Activated CD8-positive, alpha-beta T cell treated with anti-CD3 and anti-CD28 coated beads, Interleukin-2, amount 10 ng/mL, durations not matched to agents 7 days and 5 days (primary cell): ENCODE data around the gene TIA1. TPM values are rescaled to one million over a fixed set of nuclear protein-coding genes. Genes with fewer than 3 reads are reported as not detected.
"Not testable (repeated sequence)": the region's sequence is repeated elsewhere in the genome, so short reads cannot be mapped to it uniquely, and the experiment has no call there.

Experiments
- ATAC-seq: fragments of 150-1000 bp; cut with Tn5 transposase; one replicate; pipeline ENCODE4 v1.10.0; 2021; ENCODE audit warnings: moderate library complexity
- CTCF ChIA-PET: fragments of 350-600 bp; sonication (Branson Sonifier 250); formaldehyde crosslinking; loops from one replicate; lab custom pipeline; 2021; ENCODE audit warnings: antibody characterized with exemption; lab: Charles Lee
- POLR2A ChIA-PET: fragments of 350-600 bp; sonication (Branson Sonifier 250); formaldehyde crosslinking; loops from one replicate; lab custom pipeline; 2021; ENCODE audit warnings: antibody characterized with exemption; lab: Charles Lee
- DNase-seq: peaks from one replicate; pipeline ENCODE4 v3.0.0-alpha.2; 2020
- H3K27ac Mint-ChIP-seq: one replicate; pipeline ENCODE4 v1.8.0; 2021; ENCODE audit warnings: mild to moderate bottlenecking, mixed read lengths
- H3K27me3 Mint-ChIP-seq: one replicate; pipeline ENCODE4 v1.8.0; 2021; ENCODE audit warnings: low read depth, mixed read lengths
- H3K36me3 Mint-ChIP-seq: one replicate; pipeline ENCODE4 v1.8.0; 2021; ENCODE audit warnings: low read depth, mixed read lengths
- H3K4me1 Mint-ChIP-seq: one replicate; pipeline ENCODE4 v1.8.0; 2021; ENCODE audit warnings: low read depth, mixed read lengths
- H3K4me3 Mint-ChIP-seq: one replicate; pipeline ENCODE4 v1.8.0; 2021; ENCODE audit warnings: mild to moderate bottlenecking, mixed read lengths
- H3K9me3 Mint-ChIP-seq: one replicate; pipeline ENCODE4 v1.8.0; 2022; ENCODE audit warnings: mixed read lengths; ENCODE audit not compliant: insufficient read depth
- total RNA-seq, 2 experiments: library from RNA; stranded (reverse); gene quantifications; one replicate each; pipeline ENCODE4 v1.2.3, GENCODE V29; 2021

The TIA1 gene, protein sequence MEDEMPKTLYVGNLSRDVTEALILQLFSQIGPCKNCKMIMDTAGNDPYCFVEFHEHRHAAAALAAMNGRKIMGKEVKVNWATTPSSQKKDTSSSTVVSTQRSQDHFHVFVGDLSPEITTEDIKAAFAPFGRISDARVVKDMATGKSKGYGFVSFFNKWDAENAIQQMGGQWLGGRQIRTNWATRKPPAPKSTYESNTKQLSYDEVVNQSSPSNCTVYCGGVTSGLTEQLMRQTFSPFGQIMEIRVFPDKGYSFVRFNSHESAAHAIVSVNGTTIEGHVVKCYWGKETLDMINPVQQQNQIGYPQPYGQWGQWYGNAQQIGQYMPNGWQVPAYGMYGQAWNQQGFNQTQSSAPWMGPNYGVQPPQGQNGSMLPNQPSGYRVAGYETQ
- 100 to 1,000 TPM; 119 to 125 TPM for total RNA-seq

DNA sequence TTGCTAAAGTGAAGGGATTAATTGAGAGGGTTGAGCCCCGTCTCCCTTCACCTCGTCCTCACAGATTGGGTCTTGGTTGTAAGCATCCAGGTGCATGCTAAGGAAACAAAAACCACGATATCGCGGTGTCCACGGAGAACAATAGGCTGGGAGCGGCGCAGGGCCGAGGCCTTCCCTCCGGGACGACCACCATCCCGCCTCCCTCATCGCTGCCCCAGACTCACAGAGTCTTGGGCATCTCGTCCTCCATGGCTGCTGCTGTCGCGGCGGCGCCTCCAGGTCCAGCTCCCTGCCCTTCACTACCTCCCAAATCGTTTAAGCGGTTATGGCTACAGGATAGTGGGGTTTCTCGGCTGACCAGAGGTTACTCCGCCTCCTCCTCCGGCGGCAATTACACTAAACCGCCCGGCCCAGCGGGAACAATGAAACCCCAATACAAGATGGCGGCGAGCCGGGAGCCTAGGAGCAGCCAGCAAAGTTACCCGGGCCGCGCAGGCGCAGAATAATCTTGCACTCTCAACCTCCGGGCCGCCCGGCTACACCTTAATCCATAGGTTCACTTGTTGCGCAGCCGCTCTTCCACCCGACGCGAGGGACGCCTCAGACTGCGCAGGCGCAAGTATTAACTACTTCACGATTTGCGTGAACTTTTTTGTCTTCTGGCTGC, at the start of gene TIA1:
TSS of gene TIA1 (minus strand) at position 448 of the 667 bp plus-strand sequence. CDS start at position 250, 198 bp downstream.
- Mint-ChIP-seq H3K27me3 (no peaks in the 10 kb centered on the region), H3K4me3 (peak within 1 kb of the TSS; percentile 99), H3K4me1 (peaks cover 36% of the 10 kb centered on the region), H3K36me3 (peaks cover 35% of the 10 kb centered on the region), H3K27ac (peak within 1 kb of the TSS; percentile 98), H3K9me3 (no peaks in the 10 kb centered on the region)
- POLR2A ChIA-PET, result interaction anchor here (0.5 to 4.3 kb wide), 4 partner anchors 10 to 57 kb away, joined by 3 to 35 read pairs (median 17); partner anchors contain the start of genes C2orf42, PCYOX1 and SNRPG
- DNase-seq, result peak; percentile 99
- peak; percentile 99 for ATAC-seq
- CTCF ChIA-PET, result interaction anchor here (0.7 to 0.9 kb wide), 2 partner anchors 45 to 53 kb away, joined by 4 read pairs; partner anchors contain the start of genes FAM136A and SNRPG

DNA sequence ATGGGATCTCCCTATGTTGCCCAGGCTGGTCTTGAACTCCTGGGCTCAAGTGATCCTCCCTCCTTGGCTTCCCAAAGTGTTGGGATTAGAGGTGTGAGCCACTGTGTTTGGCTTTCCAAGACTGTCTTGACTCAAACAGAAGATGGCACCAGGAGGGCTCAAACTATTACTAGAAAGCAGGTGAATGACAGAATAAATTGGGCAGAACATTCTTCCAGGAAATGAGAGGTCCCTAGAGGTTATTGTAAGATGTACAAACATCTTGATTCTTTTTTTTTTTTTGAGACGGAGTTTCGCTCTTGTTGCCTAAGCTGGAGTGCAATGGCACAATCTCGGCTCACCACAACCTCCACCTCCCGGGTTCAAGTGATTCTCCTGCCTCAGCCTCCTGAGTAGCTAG, 49.4 kb upstream of the TIA1 start:
- H3K9me3 Mint-ChIP-seq, H3K27ac Mint-ChIP-seq, POLR2A ChIA-PET, ATAC-seq, H3K4me3 Mint-ChIP-seq, H3K27me3 Mint-ChIP-seq, DNase-seq: not testable (repeated sequence)
- peaks cover 43% of the 10 kb centered on the region for H3K4me1 Mint-ChIP-seq
- CTCF ChIA-PET, result interaction anchor here (0.7 to 1.9 kb wide), 2 partner anchors 347 to 385 kb away, joined by 4 to 5 read pairs; no protein-coding TSS in a partner anchor
- H3K36me3 Mint-ChIP-seq, result peaks cover 53% of the 10 kb centered on the region

DNA sequence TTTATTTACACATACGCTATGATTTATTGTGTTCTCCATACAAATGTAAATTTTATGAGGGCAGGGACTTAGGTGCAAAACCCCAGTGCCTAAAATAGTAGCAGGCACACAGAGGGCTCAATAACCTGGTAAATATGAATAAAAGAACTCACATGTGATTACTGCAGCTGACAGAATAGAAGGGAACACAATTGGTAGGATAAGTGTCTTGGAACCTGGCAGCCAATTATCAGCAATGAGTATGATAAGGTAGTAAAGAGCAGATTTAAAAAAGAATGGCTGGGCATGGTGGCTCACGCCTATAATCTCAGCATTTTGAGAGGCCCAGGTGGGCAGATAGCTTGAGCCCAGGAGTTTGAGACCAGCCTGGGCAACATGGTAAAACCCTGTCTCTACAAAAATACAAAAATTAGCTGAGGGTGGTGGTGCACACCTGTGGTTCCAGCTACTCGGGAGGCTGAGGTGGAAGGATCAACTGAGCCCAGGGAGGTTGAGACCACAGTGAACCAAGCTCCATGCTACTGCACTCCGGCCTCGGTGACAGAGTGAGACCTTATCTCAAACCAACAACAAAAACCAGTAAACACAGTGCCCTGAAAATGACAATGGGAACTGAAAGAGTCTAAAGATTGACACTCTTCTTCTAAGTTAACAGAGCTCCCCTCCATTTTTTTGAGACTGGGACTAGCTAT, 35.2 kb upstream of the TIA1 start:
- Mint-ChIP-seq H3K27me3 (no peaks in the 10 kb centered on the region), H3K4me3 (no peak overlapping the region), H3K4me1 (peaks cover 23% of the 10 kb centered on the region), H3K9me3 (no peaks in the 10 kb centered on the region), H3K36me3 (peaks cover 83% of the 10 kb centered on the region), H3K27ac (peak overlapping the region; percentile 25)
- ATAC-seq (no peak), DNase-seq (no peak)
- CTCF ChIA-PET, result interaction anchor here (1.2 to 2.8 kb wide), 4 partner anchors 10 to 18 kb away, joined by 3 to 7 read pairs (median 4); partner anchors contain the start of genes FAM136A and SNRPG
- POLR2A ChIA-PET, result interaction anchor here (0.6 to 2.4 kb wide), 5 partner anchors 10 to 639 kb away, joined by 3 to 16 read pairs (median 3); partner anchors contain the start of gene SNRPG

DNA sequence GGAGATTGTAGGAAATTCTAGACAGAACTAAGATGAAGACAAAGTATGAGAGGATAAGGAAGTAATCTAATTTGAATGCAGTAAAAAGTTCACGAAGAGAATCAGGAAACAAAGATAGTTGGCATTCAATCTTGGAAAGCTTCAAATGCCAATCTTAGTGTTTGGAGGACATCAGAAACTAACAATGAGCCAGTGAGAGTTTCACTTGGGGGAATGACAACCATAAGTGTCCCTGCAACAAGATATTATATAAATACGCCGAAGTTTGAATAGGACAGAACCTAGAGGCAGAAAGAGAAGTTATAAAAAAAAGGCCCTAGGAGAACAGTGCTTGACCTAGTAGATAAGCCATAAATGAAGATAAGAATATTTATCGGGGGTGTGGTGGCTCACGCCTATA, 34.0 kb upstream of the TIA1 start:
- Mint-ChIP-seq H3K36me3 (peaks cover 83% of the 10 kb centered on the region), H3K4me3 (no peak overlapping the region), H3K27ac (no peak overlapping the region), H3K27me3 (no peaks in the 10 kb centered on the region), H3K9me3 (no peaks in the 10 kb centered on the region), H3K4me1 (peaks cover 18% of the 10 kb centered on the region)
- ATAC-seq (no peak), DNase-seq (no peak)
- ChIA-PET POLR2A (no interaction called here), CTCF (no interaction called here)

GRCh38 chr2:70280242-70280798, 31.9 kb upstream of the TIA1 start:
- no peaks in the 10 kb centered on the region for H3K27me3 Mint-ChIP-seq
- ChIA-PET POLR2A (interaction anchor here (0.6 kb wide), 1 partner anchor 11 kb away, joined by 3 read pairs; no protein-coding TSS in a partner anchor), CTCF (interaction anchor here (0.8 kb wide), 1 partner anchor 18 kb away, joined by 3 read pairs; no protein-coding TSS in a partner anchor)
- DNase-seq (no peak), ATAC-seq (no peak)
- H3K36me3 Mint-ChIP-seq, result peaks cover 77% of the 10 kb centered on the region
- no peaks in the 10 kb centered on the region for H3K9me3 Mint-ChIP-seq
- H3K4me1 Mint-ChIP-seq, result peaks cover 9% of the 10 kb centered on the region
- H3K4me3 Mint-ChIP-seq, result no peak overlapping the region
- no peak overlapping the region for H3K27ac Mint-ChIP-seq

DNA sequence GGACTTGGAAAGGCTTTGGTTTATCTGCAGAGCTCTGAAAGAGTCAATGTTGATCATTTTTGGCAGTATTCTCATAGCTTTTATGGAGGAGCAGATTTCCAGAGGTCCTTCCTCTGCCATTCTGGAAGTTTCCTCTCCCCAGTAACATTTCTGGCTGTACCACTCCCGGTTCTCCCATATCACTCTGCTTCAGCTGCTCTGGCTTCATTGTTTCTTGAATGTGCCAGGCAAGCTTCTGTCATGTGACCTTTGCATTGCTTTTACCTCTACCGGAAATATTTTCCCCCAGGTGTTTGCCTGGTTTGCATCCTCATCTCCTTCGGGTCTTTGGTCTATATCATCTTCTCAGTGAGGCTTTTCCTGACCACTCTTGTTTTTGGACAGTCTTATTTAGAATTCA, 21.9 kb upstream of the TIA1 start:
- ATAC-seq (no peak), DNase-seq (no peak)
- Mint-ChIP-seq H3K4me1 (peaks cover 7% of the 10 kb centered on the region), H3K36me3 (peaks cover 35% of the 10 kb centered on the region), H3K4me3 (no peak overlapping the region), H3K9me3 (no peaks in the 10 kb centered on the region), H3K27me3 (no peaks in the 10 kb centered on the region), H3K27ac (no peak overlapping the region)
- ChIA-PET POLR2A (no interaction called here), CTCF (interaction anchor here (1.3 kb wide), 1 partner anchor 13 kb away, joined by 3 read pairs; no protein-coding TSS in a partner anchor)

DNA sequence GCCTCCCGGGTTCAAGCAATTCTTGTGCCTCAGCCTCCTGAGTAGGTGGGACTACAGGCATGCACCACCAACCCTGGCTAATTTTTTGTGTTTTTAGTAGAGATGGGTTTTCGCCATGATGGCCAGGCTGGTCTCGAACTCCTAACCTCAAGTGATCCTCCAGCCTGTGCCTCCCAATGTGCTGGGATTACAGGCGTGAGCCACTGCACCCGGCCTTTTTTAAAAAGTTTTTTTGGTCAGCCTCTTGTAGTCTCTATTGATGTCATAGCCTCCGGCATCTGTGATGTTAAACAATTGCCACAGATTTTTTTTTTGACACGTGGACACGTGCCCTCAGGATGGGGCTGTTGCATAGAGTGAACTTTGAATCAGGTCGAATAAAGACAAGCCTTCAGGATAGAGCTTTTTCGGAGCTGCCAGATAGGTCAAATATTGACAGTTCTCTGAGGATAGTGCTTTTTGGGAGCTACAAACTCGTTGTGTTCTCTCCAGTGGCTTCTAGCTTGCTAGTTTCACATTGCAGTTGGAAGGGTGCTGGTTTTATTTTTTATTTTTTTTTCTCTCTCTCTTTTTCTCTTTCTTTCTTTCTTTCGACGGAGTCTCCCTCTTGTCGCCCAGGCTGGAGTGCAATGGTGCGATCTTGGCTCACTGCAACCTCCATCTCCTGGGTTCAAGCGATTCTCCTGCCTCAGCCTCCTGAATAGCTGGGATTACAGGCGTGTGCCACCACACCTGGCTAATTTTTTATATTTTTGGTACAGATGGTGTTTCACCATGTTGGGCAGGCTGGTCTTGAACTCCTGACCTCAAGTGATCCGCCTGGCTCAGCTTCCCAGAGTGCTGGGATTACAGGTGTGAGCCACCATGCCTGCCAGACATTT, 21.2 kb upstream of the TIA1 start:
- H3K27me3 Mint-ChIP-seq, ATAC-seq, DNase-seq, H3K4me3 Mint-ChIP-seq, H3K9me3 Mint-ChIP-seq, H3K27ac Mint-ChIP-seq: not testable (repeated sequence)
- POLR2A ChIA-PET, result interaction anchor here (0.6 kb wide), 1 partner anchor 11 kb away, joined by 3 read pairs; no protein-coding TSS in a partner anchor
- CTCF ChIA-PET, result interaction anchor here (1.3 kb wide), 1 partner anchor 14 kb away, joined by 3 read pairs; no protein-coding TSS in a partner anchor
- Mint-ChIP-seq H3K4me1 (peaks cover 12% of the 10 kb centered on the region), H3K36me3 (peaks cover 29% of the 10 kb centered on the region)

GRCh38 chr2:70266925-70267324, 18.5 kb upstream of the TIA1 start:
- Mint-ChIP-seq H3K4me1 (peaks cover 19% of the 10 kb centered on the region), H3K36me3 (peaks cover 31% of the 10 kb centered on the region)
- DNase-seq, H3K9me3 Mint-ChIP-seq, H3K27me3 Mint-ChIP-seq, ATAC-seq, H3K4me3 Mint-ChIP-seq, CTCF ChIA-PET, H3K27ac Mint-ChIP-seq, POLR2A ChIA-PET: not testable (repeated sequence)

DNA sequence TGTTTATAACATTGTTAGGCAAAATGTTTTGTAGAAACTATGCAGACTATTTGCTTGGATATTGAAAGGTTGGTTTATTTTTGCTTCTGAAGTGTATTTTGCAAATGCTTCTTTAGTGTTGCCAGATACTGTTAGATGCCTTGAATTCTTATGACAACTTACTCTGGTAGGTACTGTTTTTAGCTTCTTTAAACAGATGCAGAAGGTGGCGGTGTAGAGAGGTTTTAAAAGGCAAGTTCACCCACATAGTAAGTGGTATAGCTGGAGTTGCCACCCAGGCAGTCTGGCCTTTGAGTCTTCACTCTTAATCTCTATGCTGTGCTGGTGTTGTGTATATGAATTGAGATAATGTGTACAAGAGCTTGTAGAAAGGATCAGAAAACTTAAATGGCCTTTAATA, 13.1 kb upstream of the TIA1 start:
- peaks cover 44% of the 10 kb centered on the region for H3K4me1 Mint-ChIP-seq
- peaks cover 38% of the 10 kb centered on the region for H3K36me3 Mint-ChIP-seq
- no peak for ATAC-seq
- H3K27me3 Mint-ChIP-seq, result no peaks in the 10 kb centered on the region
- CTCF ChIA-PET, result interaction anchor here (0.8 to 1.1 kb wide), 2 partner anchors 19 to 190 kb away, joined by 3 read pairs; no protein-coding TSS in a partner anchor
- POLR2A ChIA-PET, result interaction anchor here (2.7 kb wide), 1 partner anchor 32 kb away, joined by 13 read pairs; the partner anchor contains the start of gene SNRPG
- no peaks in the 10 kb centered on the region for H3K9me3 Mint-ChIP-seq
- DNase-seq, result no peak
- no peak overlapping the region for H3K27ac Mint-ChIP-seq
- no peak overlapping the region for H3K4me3 Mint-ChIP-seq

- Mint-ChIP-seq H3K27ac (no peak overlapping the region), H3K4me3 (peak overlapping the region; percentile 79)
- no peak for ATAC-seq
Observed at GRCh38 chr2:70258532-70258875, 10.1 kb upstream of the TIA1 start.

More at GRCh38 chr2:70258532-70258875, 10.1 kb upstream of the TIA1 start:
- ChIA-PET POLR2A (interaction anchor here (1.0 to 2.5 kb wide), 5 partner anchors 10 to 344 kb away, joined by 3 to 51 read pairs (median 12); partner anchors contain the start of genes FAM136A, MXD1, SNRPG and TIA1), CTCF (interaction anchor here (1.0 to 4.2 kb wide), 6 partner anchors 12 to 345 kb away, joined by 3 to 23 read pairs (median 11); partner anchors contain the start of genes FAM136A, MXD1 and SNRPG)
- Mint-ChIP-seq H3K9me3 (no peaks in the 10 kb centered on the region), H3K4me1 (peaks cover 36% of the 10 kb centered on the region), H3K36me3 (peaks cover 25% of the 10 kb centered on the region), H3K27me3 (no peaks in the 10 kb centered on the region)
- DNase-seq, result peak; percentile 26
